ENCODE data around the gene GPR52.

DNA sequence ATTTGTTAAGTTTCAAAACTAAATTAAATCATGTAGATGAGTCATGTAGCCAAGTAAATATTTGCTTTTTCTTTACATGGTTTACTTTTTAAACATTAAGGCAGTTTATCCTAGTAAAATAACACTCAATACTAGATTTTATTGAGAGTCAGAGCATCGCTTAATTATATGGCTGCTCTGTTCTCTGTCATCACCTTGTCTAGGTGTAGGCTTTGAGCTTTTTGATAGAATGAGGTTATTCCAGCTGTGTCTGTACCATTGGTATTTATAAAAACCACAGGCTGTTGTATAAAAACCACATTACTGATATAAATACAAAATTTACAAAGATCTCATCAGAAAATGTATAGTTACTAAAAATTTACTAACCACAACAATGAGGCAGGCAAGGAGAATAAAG lies 42.5 kb upstream of the GPR52 start:
- TF ChIP-seq, protein P1, sequence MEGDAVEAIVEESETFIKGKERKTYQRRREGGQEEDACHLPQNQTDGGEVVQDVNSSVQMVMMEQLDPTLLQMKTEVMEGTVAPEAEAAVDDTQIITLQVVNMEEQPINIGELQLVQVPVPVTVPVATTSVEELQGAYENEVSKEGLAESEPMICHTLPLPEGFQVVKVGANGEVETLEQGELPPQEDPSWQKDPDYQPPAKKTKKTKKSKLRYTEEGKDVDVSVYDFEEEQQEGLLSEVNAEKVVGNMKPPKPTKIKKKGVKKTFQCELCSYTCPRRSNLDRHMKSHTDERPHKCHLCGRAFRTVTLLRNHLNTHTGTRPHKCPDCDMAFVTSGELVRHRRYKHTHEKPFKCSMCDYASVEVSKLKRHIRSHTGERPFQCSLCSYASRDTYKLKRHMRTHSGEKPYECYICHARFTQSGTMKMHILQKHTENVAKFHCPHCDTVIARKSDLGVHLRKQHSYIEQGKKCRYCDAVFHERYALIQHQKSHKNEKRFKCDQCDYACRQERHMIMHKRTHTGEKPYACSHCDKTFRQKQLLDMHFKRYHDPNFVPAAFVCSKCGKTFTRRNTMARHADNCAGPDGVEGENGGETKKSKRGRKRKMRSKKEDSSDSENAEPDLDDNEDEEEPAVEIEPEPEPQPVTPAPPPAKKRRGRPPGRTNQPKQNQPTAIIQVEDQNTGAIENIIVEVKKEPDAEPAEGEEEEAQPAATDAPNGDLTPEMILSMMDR (conservative IDR thresholded peaks at IDR 0.05 in 1 of 2, IDR thresholded peaks at IDR 0.05 in 1 of 2; ENCODE audit: low read depth in 1 of 2, low read length in 2 of 2) = no peak
- TF ChIP-seq EZH2 (IDR thresholded peaks at IDR 0.05; ENCODE audit: low read length, missing control alignments) = no peak

All from fibroblast of lung (primary cell).